Measurements from ENCODE around the gene CIAPIN1.

CIAPIN1 gene

GRCh38 chr16:57383276-57384247 is 63.6 kb downstream of the CIAPIN1 start:
- no peak for DNase-seq (ENCODE audit: low read depth in 2 of 2)

GRCh38 chr16:57382535-57383275 is 64.5 kb downstream of the CIAPIN1 start:
- no peak for DNase-seq (ENCODE audit: low read depth in 2 of 2)

GRCh38 chr16:57381791-57382534 is 65.2 kb downstream of the CIAPIN1 start:
- no peak for DNase-seq (ENCODE audit: low read depth in 2 of 2)

GRCh38 chr16:57380671-57381462 is 66.3 kb downstream of the CIAPIN1 start:
- no peak for DNase-seq (ENCODE audit: low read depth in 2 of 2)

GRCh38 chr16:57379579-57379978 is 67.6 kb downstream of the CIAPIN1 start:
- no peak for DNase-seq (ENCODE audit: low read depth in 2 of 2)

Measured in stimulated activated CD4-positive, alpha-beta T cell treated with anti-CD3 and anti-CD28 coated beads, Interleukin-4, amount 100 ng/mL, for 48 hours (primary cell).